Activated CD8-positive, alpha-beta T cell treated with anti-CD3 and anti-CD28 coated beads for 36 hours (primary cell): ENCODE results near the gene SKAP1. TPM values are rescaled to one million over a fixed set of nuclear protein-coding genes. Genes with fewer than 3 reads are reported as not detected.

Experiments
- ATAC-seq: fragments of 200-7000 bp; cut with Tn5 transposase; one replicate; pipeline ENCODE4 v1.10.0; 2021; ENCODE audit warnings: mild to moderate bottlenecking, moderate library complexity
- CTCF ChIA-PET: fragments of 350-600 bp; sonication (Branson Sonifier 250); formaldehyde crosslinking; loops from one replicate; lab custom pipeline; 2021; ENCODE audit warnings: antibody characterized with exemption; lab: Charles Lee
- POLR2A ChIA-PET: fragments of 350-600 bp; sonication (Branson Sonifier 250); formaldehyde crosslinking; loops from one replicate; lab custom pipeline; 2021; ENCODE audit warnings: antibody characterized with exemption; lab: Charles Lee
- DNase-seq: peaks from one replicate; pipeline ENCODE4 v3.0.0-alpha.2; 2020
- H3K27ac Mint-ChIP-seq: one replicate; pipeline ENCODE4 v1.8.0; 2021; ENCODE audit warnings: mild to moderate bottlenecking, mixed read lengths
- H3K27me3 Mint-ChIP-seq: one replicate; pipeline ENCODE4 v1.8.0; 2021; ENCODE audit warnings: mixed read lengths
- H3K36me3 Mint-ChIP-seq: one replicate; pipeline ENCODE4 v1.8.0; 2021; ENCODE audit warnings: low read depth, mixed read lengths
- H3K4me1 Mint-ChIP-seq: one replicate; pipeline ENCODE4 v1.8.0; 2021; ENCODE audit warnings: low read depth, mixed read lengths
- H3K4me3 Mint-ChIP-seq: one replicate; pipeline ENCODE4 v1.8.0; 2021; ENCODE audit warnings: mild to moderate bottlenecking, moderate library complexity, mixed read lengths
- H3K9me3 Mint-ChIP-seq: one replicate; pipeline ENCODE4 v1.8.0; 2021; ENCODE audit warnings: mixed read lengths
- CTCF ChIP-seq: fragments of 200-600 bp; IDR thresholded peaks from one replicate; pipeline ENCODE4 v1.8.0; 2022; ENCODE audit warnings: antibody characterized with exemption, mild to moderate bottlenecking
- intact Hi-C: fragments of 100-400 bp; cut with micrococcal nuclease; formaldehyde crosslinking; loops from one replicate; pipeline ENCODE4 v1.10.0; 2022
- total RNA-seq, 2 experiments: library from RNA; stranded (reverse); gene quantifications; one replicate each; pipeline ENCODE4 v1.2.3, GENCODE V29; 2021

SKAP1 gene
- total RNA-seq, 2 experiments from 2014 or later: 73.9 to 81.3 TPM

GRCh38 chr17:48393283-48393682 lies 36.7 kb downstream of the SKAP1 start:
- Mint-ChIP-seq H3K27me3 (no peaks in the 10 kb centered on the region), H3K4me3 (no peak overlapping the region), H3K36me3 (peaks cover 49% of the 10 kb centered on the region), H3K27ac (no peak overlapping the region), H3K4me1 (peaks cover 49% of the 10 kb centered on the region), H3K9me3 (no peaks in the 10 kb centered on the region)
- no peak for TF ChIP-seq CTCF
- CTCF ChIA-PET: interaction anchor here (0.8 to 3.5 kb wide), 5 partner anchors 9 to 63 kb away, joined by 3 to 19 read pairs (median 10); no protein-coding TSS in a partner anchor
- intact Hi-C loops: no loop called here
- no peak for DNase-seq
- POLR2A ChIA-PET: no interaction called here
- no peak for ATAC-seq

GRCh38 chr17:48392857-48393256 lies 37.2 kb downstream of the SKAP1 start:
- Mint-ChIP-seq H3K27me3 (no peaks in the 10 kb centered on the region), H3K4me1 (peaks cover 49% of the 10 kb centered on the region), H3K4me3 (no peak overlapping the region), H3K36me3 (peaks cover 49% of the 10 kb centered on the region), H3K9me3 (no peaks in the 10 kb centered on the region), H3K27ac (no peak overlapping the region)
- no peak for TF ChIP-seq CTCF
- intact Hi-C loops: no loop called here
- ChIA-PET POLR2A (no interaction called here), CTCF (interaction anchor here (0.8 to 3.5 kb wide), 5 partner anchors 9 to 64 kb away, joined by 3 to 19 read pairs (median 10); no protein-coding TSS in a partner anchor)
- no peak for ATAC-seq
- no peak for DNase-seq

- intact Hi-C loops: no loop called here
- no peak overlapping the region for H3K27ac Mint-ChIP-seq
- POLR2A ChIA-PET: interaction anchor here (0.7 to 1.0 kb wide), 4 partner anchors 9 to 380 kb away, joined by 3 to 4 read pairs (median 4); no protein-coding TSS in a partner anchor
Measured at GRCh38 chr17:48391444-48391843, 38.6 kb downstream of the SKAP1 start.

GRCh38 chr17:48389903-48390302 lies 40.1 kb downstream of the SKAP1 start:
- no peaks in the 10 kb centered on the region for H3K27me3 Mint-ChIP-seq
- ChIA-PET CTCF (interaction anchor here (1.3 to 2.4 kb wide), 2 partner anchors 38 to 54 kb away, joined by 5 to 6 read pairs; no protein-coding TSS in a partner anchor), POLR2A (no interaction called here)
- H3K4me3 Mint-ChIP-seq: no peak overlapping the region
- peaks cover 59% of the 10 kb centered on the region for H3K4me1 Mint-ChIP-seq
- peaks cover 56% of the 10 kb centered on the region for H3K36me3 Mint-ChIP-seq
- ATAC-seq (no peak), DNase-seq (no peak)
- TF ChIP-seq CTCF: no peak
- intact Hi-C loops: no loop called here
- no peaks in the 10 kb centered on the region for H3K9me3 Mint-ChIP-seq
- H3K27ac Mint-ChIP-seq: peak overlapping the region; percentile 5

More at GRCh38 chr17:48391444-48391843, 38.6 kb downstream of the SKAP1 start:
- peaks cover 52% of the 10 kb centered on the region for H3K4me1 Mint-ChIP-seq
- CTCF ChIA-PET: interaction anchor here (0.8 to 3.5 kb wide), 9 partner anchors 10 to 65 kb away, joined by 3 to 19 read pairs (median 5); no protein-coding TSS in a partner anchor
- H3K4me3 Mint-ChIP-seq: no peak overlapping the region
- peaks cover 56% of the 10 kb centered on the region for H3K36me3 Mint-ChIP-seq
- no peaks in the 10 kb centered on the region for H3K9me3 Mint-ChIP-seq
- no peak for TF ChIP-seq CTCF
- ATAC-seq: no peak
- H3K27me3 Mint-ChIP-seq: no peaks in the 10 kb centered on the region
- no peak for DNase-seq

- DNase-seq (no peak), ATAC-seq (no peak)
- H3K4me1 Mint-ChIP-seq: peaks cover 61% of the 10 kb centered on the region
- H3K27me3 Mint-ChIP-seq: no peaks in the 10 kb centered on the region
- no peak overlapping the region for H3K4me3 Mint-ChIP-seq
- TF ChIP-seq CTCF: no peak
- H3K27ac Mint-ChIP-seq: no peak overlapping the region
- ChIA-PET CTCF (interaction anchor here (1.3 to 1.4 kb wide), 2 partner anchors 20 to 37 kb away, joined by 4 to 6 read pairs; no protein-coding TSS in a partner anchor), POLR2A (interaction anchor here (0.6 to 0.9 kb wide), 2 partner anchors 85 to 154 kb away, joined by 3 read pairs; no protein-coding TSS in a partner anchor)
- H3K9me3 Mint-ChIP-seq: no peaks in the 10 kb centered on the region
- intact Hi-C loops: no loop called here
- H3K36me3 Mint-ChIP-seq: peaks cover 57% of the 10 kb centered on the region
Measured at GRCh38 chr17:48388955-48389743, 40.9 kb downstream of the SKAP1 start.
